ENCODE data around the gene SGMS1. TPM values are rescaled to one million over a fixed set of nuclear protein-coding genes. Genes with fewer than 3 reads are reported as not detected.
A peak's percentile ranks its signal among the peaks of the same experiment; 100 is the strongest.

SGMS1 gene
- total and polyA plus RNA-seq, 2 donors: 14.7 to 25.5 TPM

- H3K27ac ChIP-seq (ENCODE audit: low read depth in 1 of 2, low read length in 1 of 2): no peak overlapping the region
- 98% methylated on average over 5 of the region's 5 CpGs for WGBS
- H3K9me3 ChIP-seq (ENCODE audit: control insufficient read depth in 2 of 2, insufficient read depth in 1 of 2, low read length in 1 of 2): no peaks in the 10 kb centered on the region
- no peak overlapping the region for H3K4me3 ChIP-seq (ENCODE audit: low read length in 2 of 2)
- H3K36me3 ChIP-seq (ENCODE audit: control insufficient read depth in 2 of 2, insufficient read depth in 2 of 2, low read length in 1 of 2): no peaks in the 10 kb centered on the region
- DNase-seq (ENCODE audit: low read depth in 6 of 9, low spot score in 9 of 9): no peak
- H3K4me1 ChIP-seq (ENCODE audit: control insufficient read depth in 2 of 2, insufficient read depth in 2 of 2, low read length in 2 of 2): peaks cover 0 to 7% of the 10 kb centered on the region in 2 donors
- H3K27me3 ChIP-seq (ENCODE audit: control insufficient read depth in 2 of 2, insufficient read depth in 1 of 2, low read length in 1 of 2): no peaks in the 10 kb centered on the region
These were observed 231.3 kb downstream of the SGMS1 start for GRCh38 chr10:50392426-50392825.

- no peak overlapping the region for H3K27ac ChIP-seq (ENCODE audit: low read depth in 1 of 2, low read length in 1 of 2)
- no peak overlapping the region for H3K4me3 ChIP-seq (ENCODE audit: low read length in 2 of 2)
- DNase-seq (ENCODE audit: low read depth in 6 of 9, low spot score in 9 of 9): no peak
- H3K4me1 ChIP-seq (ENCODE audit: control insufficient read depth in 2 of 2, insufficient read depth in 2 of 2, low read length in 2 of 2): no peaks in the 10 kb centered on the region
- 97% methylated on average over 2 of the region's 2 CpGs for WGBS
- H3K9me3 ChIP-seq (ENCODE audit: control insufficient read depth in 2 of 2, insufficient read depth in 1 of 2, low read length in 1 of 2): no peaks in the 10 kb centered on the region
- no peaks in the 10 kb centered on the region for H3K36me3 ChIP-seq (ENCODE audit: control insufficient read depth in 2 of 2, insufficient read depth in 2 of 2, low read length in 1 of 2)
- no peaks in the 10 kb centered on the region for H3K27me3 ChIP-seq (ENCODE audit: control insufficient read depth in 2 of 2, insufficient read depth in 1 of 2, low read length in 1 of 2)
These were observed 233.5 kb downstream of the SGMS1 start for GRCh38 chr10:50390302-50390701.

GRCh38 chr10:50388181-50388580 lies 235.6 kb downstream of the SGMS1 start:
- Histone ChIP-seq H3K4me3 (ENCODE audit: low read length in 2 of 2) (no peak overlapping the region), H3K36me3 (ENCODE audit: control insufficient read depth in 2 of 2, insufficient read depth in 2 of 2, low read length in 1 of 2) (no peaks in the 10 kb centered on the region), H3K27ac (ENCODE audit: low read depth in 1 of 2, low read length in 1 of 2) (no peak overlapping the region), H3K9me3 (ENCODE audit: control insufficient read depth in 2 of 2, insufficient read depth in 1 of 2, low read length in 1 of 2) (no peaks in the 10 kb centered on the region), H3K27me3 (ENCODE audit: control insufficient read depth in 2 of 2, insufficient read depth in 1 of 2, low read length in 1 of 2) (no peaks in the 10 kb centered on the region), H3K4me1 (ENCODE audit: control insufficient read depth in 2 of 2, insufficient read depth in 2 of 2, low read length in 2 of 2) (no peaks in the 10 kb centered on the region)
- no peak for DNase-seq (ENCODE audit: low read depth in 6 of 9, low spot score in 9 of 9)
- 96% methylated on average over 2 of the region's 2 CpGs for WGBS

- no peak overlapping the region for H3K27ac ChIP-seq (ENCODE audit: low read depth in 1 of 2, low read length in 1 of 2)
- H3K9me3 ChIP-seq (ENCODE audit: control insufficient read depth in 2 of 2, insufficient read depth in 1 of 2, low read length in 1 of 2): no peaks in the 10 kb centered on the region
- H3K4me3 ChIP-seq (ENCODE audit: low read length in 2 of 2): no peak overlapping the region
- H3K36me3 ChIP-seq (ENCODE audit: control insufficient read depth in 2 of 2, insufficient read depth in 2 of 2, low read length in 1 of 2): no peaks in the 10 kb centered on the region
- no peaks in the 10 kb centered on the region for H3K4me1 ChIP-seq (ENCODE audit: control insufficient read depth in 2 of 2, insufficient read depth in 2 of 2, low read length in 2 of 2)
- H3K27me3 ChIP-seq (ENCODE audit: control insufficient read depth in 2 of 2, insufficient read depth in 1 of 2, low read length in 1 of 2): no peaks in the 10 kb centered on the region
- WGBS: 65% methylated on average over 2 of the region's 2 CpGs
- no peak for DNase-seq (ENCODE audit: low read depth in 6 of 9, low spot score in 9 of 9)
These were observed 236.1 kb downstream of the SGMS1 start for GRCh38 chr10:50387732-50388073.

- WGBS: 98% methylated on average over 7 of the region's 7 CpGs
- no peaks in the 10 kb centered on the region for H3K4me1 ChIP-seq (ENCODE audit: control insufficient read depth in 2 of 2, insufficient read depth in 2 of 2, low read length in 2 of 2)
- H3K4me3 ChIP-seq (ENCODE audit: low read length in 2 of 2): no peak overlapping the region
- H3K36me3 ChIP-seq (ENCODE audit: control insufficient read depth in 2 of 2, insufficient read depth in 2 of 2, low read length in 1 of 2): no peaks in the 10 kb centered on the region
- no peaks in the 10 kb centered on the region for H3K27me3 ChIP-seq (ENCODE audit: control insufficient read depth in 2 of 2, insufficient read depth in 1 of 2, low read length in 1 of 2)
- H3K9me3 ChIP-seq (ENCODE audit: control insufficient read depth in 2 of 2, insufficient read depth in 1 of 2, low read length in 1 of 2): no peaks in the 10 kb centered on the region
- H3K27ac ChIP-seq (ENCODE audit: low read depth in 1 of 2, low read length in 1 of 2): no peak overlapping the region
- no peak for DNase-seq (ENCODE audit: low read depth in 6 of 9, low spot score in 9 of 9)
These were observed 236.6 kb downstream of the SGMS1 start for GRCh38 chr10:50387007-50387731.

GRCh38 chr10:50385624-50386023 lies 238.1 kb downstream of the SGMS1 start:
- 90% methylated on average over 2 of the region's 2 CpGs for WGBS
- no peaks in the 10 kb centered on the region for H3K27me3 ChIP-seq (ENCODE audit: control insufficient read depth in 2 of 2, insufficient read depth in 1 of 2, low read length in 1 of 2)
- peak overlapping the region in 1 of 2 donors; percentile 5 for H3K27ac ChIP-seq (ENCODE audit: low read depth in 1 of 2, low read length in 1 of 2)
- H3K36me3 ChIP-seq (ENCODE audit: control insufficient read depth in 2 of 2, insufficient read depth in 2 of 2, low read length in 1 of 2): no peaks in the 10 kb centered on the region
- no peaks in the 10 kb centered on the region for H3K9me3 ChIP-seq (ENCODE audit: control insufficient read depth in 2 of 2, insufficient read depth in 1 of 2, low read length in 1 of 2)
- peak in 1 of 9 donors; percentile 5 for DNase-seq (ENCODE audit: low read depth in 6 of 9, low spot score in 9 of 9)
- no peak overlapping the region for H3K4me3 ChIP-seq (ENCODE audit: low read length in 2 of 2)
- no peaks in the 10 kb centered on the region for H3K4me1 ChIP-seq (ENCODE audit: control insufficient read depth in 2 of 2, insufficient read depth in 2 of 2, low read length in 2 of 2)

- H3K9me3 ChIP-seq (ENCODE audit: control insufficient read depth in 2 of 2, insufficient read depth in 1 of 2, low read length in 1 of 2): no peaks in the 10 kb centered on the region
- WGBS: 79% methylated on average over 2 of the region's 2 CpGs
- H3K27ac ChIP-seq (ENCODE audit: low read depth in 1 of 2, low read length in 1 of 2): no peak overlapping the region
- H3K4me3 ChIP-seq (ENCODE audit: low read length in 2 of 2): no peak overlapping the region
- no peaks in the 10 kb centered on the region for H3K27me3 ChIP-seq (ENCODE audit: control insufficient read depth in 2 of 2, insufficient read depth in 1 of 2, low read length in 1 of 2)
- no peak for DNase-seq (ENCODE audit: low read depth in 6 of 9, low spot score in 9 of 9)
- no peaks in the 10 kb centered on the region for H3K36me3 ChIP-seq (ENCODE audit: control insufficient read depth in 2 of 2, insufficient read depth in 2 of 2, low read length in 1 of 2)
- no peaks in the 10 kb centered on the region for H3K4me1 ChIP-seq (ENCODE audit: control insufficient read depth in 2 of 2, insufficient read depth in 2 of 2, low read length in 2 of 2)
These were observed 238.9 kb downstream of the SGMS1 start for GRCh38 chr10:50384898-50385297.

- no peaks in the 10 kb centered on the region for H3K36me3 ChIP-seq (ENCODE audit: control insufficient read depth in 2 of 2, insufficient read depth in 2 of 2, low read length in 1 of 2)
- no peak overlapping the region for H3K4me3 ChIP-seq (ENCODE audit: low read length in 2 of 2)
- DNase-seq (ENCODE audit: low read depth in 6 of 9, low spot score in 9 of 9): no peak
- H3K9me3 ChIP-seq (ENCODE audit: control insufficient read depth in 2 of 2, insufficient read depth in 1 of 2, low read length in 1 of 2): no peaks in the 10 kb centered on the region
- no peak overlapping the region for H3K27ac ChIP-seq (ENCODE audit: low read depth in 1 of 2, low read length in 1 of 2)
- no peaks in the 10 kb centered on the region for H3K4me1 ChIP-seq (ENCODE audit: control insufficient read depth in 2 of 2, insufficient read depth in 2 of 2, low read length in 2 of 2)
- H3K27me3 ChIP-seq (ENCODE audit: control insufficient read depth in 2 of 2, insufficient read depth in 1 of 2, low read length in 1 of 2): no peaks in the 10 kb centered on the region
These were observed 239.5 kb downstream of the SGMS1 start for GRCh38 chr10:50384238-50384637.

GRCh38 chr10:50382576-50383023 lies 241.2 kb downstream of the SGMS1 start:
- 96% methylated on average over 4 of the region's 4 CpGs for WGBS
- no peak for DNase-seq (ENCODE audit: low read depth in 6 of 9, low spot score in 9 of 9)
- Histone ChIP-seq H3K27ac (ENCODE audit: low read depth in 1 of 2, low read length in 1 of 2) (no peak overlapping the region), H3K4me1 (ENCODE audit: control insufficient read depth in 2 of 2, insufficient read depth in 2 of 2, low read length in 2 of 2) (no peaks in the 10 kb centered on the region), H3K9me3 (ENCODE audit: control insufficient read depth in 2 of 2, insufficient read depth in 1 of 2, low read length in 1 of 2) (no peaks in the 10 kb centered on the region), H3K27me3 (ENCODE audit: control insufficient read depth in 2 of 2, insufficient read depth in 1 of 2, low read length in 1 of 2) (no peaks in the 10 kb centered on the region), H3K4me3 (ENCODE audit: low read length in 2 of 2) (no peak overlapping the region), H3K36me3 (ENCODE audit: control insufficient read depth in 2 of 2, insufficient read depth in 2 of 2, low read length in 1 of 2) (no peaks in the 10 kb centered on the region)
